Natural killer cell treated with Interleukin-12 subunit alpha and Interleukin-12 subunit beta and Interleukin-15 and Interleukin-18, amount 100 ng/mL, for 72 hours (primary cell): Measurements from ENCODE around the gene ADGB. TPM values are rescaled to one million over a fixed set of nuclear protein-coding genes. Genes with fewer than 3 reads are reported as not detected.
"Not testable (repeated sequence)": the region's sequence is repeated elsewhere in the genome, so short reads cannot be mapped to it uniquely, and the experiment has no call there.

Source experiments
- ATAC-seq, 2 donors: fragments of 150-1000 bp; cut with Tn5 transposase in 1 of 2; sonication (Bioruptor Pico), chemical (Tn5 transposase) in 1 of 2; 2 replicates each; pipeline ENCODE4 v1.10.0; 2021
- DNase-seq: peaks from one replicate; pipeline ENCODE4 v3.0.0; 2022; ENCODE audit warnings: low spot score
- H3K27ac Mint-ChIP-seq, 2 donors: 1 replicate in 1 of 2; 2 replicates in 1 of 2; pipeline ENCODE4 v1.8.0; 2022; ENCODE audit warnings: mixed read lengths in 2 of 2, mild to moderate bottlenecking in 1 of 2, moderate library complexity in 1 of 2
- H3K27me3 Mint-ChIP-seq, 2 donors: 1 replicate in 1 of 2; 2 replicates in 1 of 2; pipeline ENCODE4 v1.8.0; 2022; ENCODE audit warnings: mixed read lengths in 2 of 2
- H3K36me3 Mint-ChIP-seq: one replicate; pipeline ENCODE4 v1.8.0; 2022; ENCODE audit warnings: mixed read lengths
- H3K4me1 Mint-ChIP-seq, 2 donors: 1 replicate in 1 of 2; 2 replicates in 1 of 2; pipeline ENCODE4 v1.8.0; 2022; ENCODE audit warnings: low read depth in 2 of 2, mixed read lengths in 2 of 2, mild to moderate bottlenecking in 1 of 2
- H3K4me3 Mint-ChIP-seq: one replicate; pipeline ENCODE4 v1.8.0; 2022; ENCODE audit warnings: mixed read lengths
- H3K9me3 Mint-ChIP-seq: 2 replicates; pipeline ENCODE4 v1.8.0; 2022; ENCODE audit warnings: mixed read lengths
- total RNA-seq, 2 donors: library from RNA; stranded (reverse); gene quantifications; one replicate each; pipeline ENCODE4 v1.2.3, GENCODE V29; 2022

Gene ADGB
- total RNA-seq, 2 donors from 2014 or later, result not detected

GRCh38 chr6:146793218-146793617 lies 194.4 kb downstream of the ADGB start:
- H3K4me1 Mint-ChIP-seq, DNase-seq, H3K36me3 Mint-ChIP-seq, ATAC-seq, H3K4me3 Mint-ChIP-seq, H3K27ac Mint-ChIP-seq, H3K9me3 Mint-ChIP-seq, H3K27me3 Mint-ChIP-seq: not testable (repeated sequence)

GRCh38 chr6:146795479-146796133 lies 196.8 kb downstream of the ADGB start:
- Mint-ChIP-seq H3K36me3 (no peaks in the 10 kb centered on the region), H3K27ac (no peak overlapping the region), H3K4me3 (no peak overlapping the region), H3K27me3 (no peaks in the 10 kb centered on the region), H3K4me1 (no peaks in the 10 kb centered on the region), H3K9me3 (peaks cover 3% of the 10 kb centered on the region)
- no peak for DNase-seq
- ATAC-seq, result no peak

GRCh38 chr6:146803167-146803566 lies 204.4 kb downstream of the ADGB start:
- H3K27me3 Mint-ChIP-seq, ATAC-seq, H3K36me3 Mint-ChIP-seq, H3K4me1 Mint-ChIP-seq, H3K4me3 Mint-ChIP-seq, H3K27ac Mint-ChIP-seq, DNase-seq, H3K9me3 Mint-ChIP-seq: not testable (repeated sequence)

- no peak overlapping the region for H3K4me3 Mint-ChIP-seq
- H3K4me1 Mint-ChIP-seq, result no peaks in the 10 kb centered on the region
- no peak overlapping the region for H3K27ac Mint-ChIP-seq
- DNase-seq, result no peak
- H3K36me3 Mint-ChIP-seq, result no peaks in the 10 kb centered on the region
- H3K27me3 Mint-ChIP-seq, result peaks cover 0 to 3% of the 10 kb centered on the region in 2 donors
- no peaks in the 10 kb centered on the region for H3K9me3 Mint-ChIP-seq
- ATAC-seq, result no peak
Measured at GRCh38 chr6:146803601-146804000, 204.8 kb downstream of the ADGB start.

- no peak overlapping the region for H3K27ac Mint-ChIP-seq
- H3K4me3 Mint-ChIP-seq, result no peak overlapping the region
- H3K36me3 Mint-ChIP-seq, result no peaks in the 10 kb centered on the region
- ATAC-seq, result no peak
- H3K27me3 Mint-ChIP-seq, result peaks cover 0 to 3% of the 10 kb centered on the region in 2 donors
- no peaks in the 10 kb centered on the region for H3K9me3 Mint-ChIP-seq
- DNase-seq, result no peak
- no peaks in the 10 kb centered on the region for H3K4me1 Mint-ChIP-seq
Measured at GRCh38 chr6:146805546-146806325, 207.0 kb downstream of the ADGB start.

GRCh38 chr6:146809014-146809413 lies 210.2 kb downstream of the ADGB start:
- not testable (repeated sequence) for ATAC-seq, H3K4me1 Mint-ChIP-seq, H3K9me3 Mint-ChIP-seq, DNase-seq, H3K27ac Mint-ChIP-seq, H3K27me3 Mint-ChIP-seq, H3K36me3 Mint-ChIP-seq, H3K4me3 Mint-ChIP-seq

GRCh38 chr6:146812811-146813321 lies 214.1 kb downstream of the ADGB start:
- not testable (repeated sequence) for H3K36me3 Mint-ChIP-seq, H3K4me3 Mint-ChIP-seq, H3K9me3 Mint-ChIP-seq, H3K4me1 Mint-ChIP-seq, H3K27ac Mint-ChIP-seq, DNase-seq, H3K27me3 Mint-ChIP-seq, ATAC-seq

- H3K27me3 Mint-ChIP-seq, result peaks cover 0 to 6% of the 10 kb centered on the region in 2 donors
- DNase-seq, result no peak
- H3K9me3 Mint-ChIP-seq, result peaks cover 4% of the 10 kb centered on the region
- H3K27ac Mint-ChIP-seq, result no peak overlapping the region
- no peaks in the 10 kb centered on the region for H3K36me3 Mint-ChIP-seq
- no peak for ATAC-seq
- H3K4me1 Mint-ChIP-seq, result no peaks in the 10 kb centered on the region
- H3K4me3 Mint-ChIP-seq, result no peak overlapping the region
Measured at GRCh38 chr6:146813554-146813953, 214.8 kb downstream of the ADGB start.

GRCh38 chr6:146814148-146814750 lies 215.5 kb downstream of the ADGB start:
- no peaks in the 10 kb centered on the region for H3K4me1 Mint-ChIP-seq

GRCh38 chr6:146815511-146816462 lies 217.0 kb downstream of the ADGB start:
- DNase-seq, H3K27me3 Mint-ChIP-seq, H3K36me3 Mint-ChIP-seq, ATAC-seq, H3K4me1 Mint-ChIP-seq, H3K9me3 Mint-ChIP-seq, H3K27ac Mint-ChIP-seq, H3K4me3 Mint-ChIP-seq: not testable (repeated sequence)

More at GRCh38 chr6:146814148-146814750, 215.5 kb downstream of the ADGB start:
- Mint-ChIP-seq H3K27me3 (peaks cover 0 to 6% of the 10 kb centered on the region in 2 donors), H3K27ac (no peak overlapping the region), H3K4me3 (no peak overlapping the region), H3K9me3 (peaks cover 4% of the 10 kb centered on the region), H3K36me3 (no peaks in the 10 kb centered on the region)
- ATAC-seq (no peak), DNase-seq (no peak)

- H3K4me3 Mint-ChIP-seq, result no peak overlapping the region
- H3K36me3 Mint-ChIP-seq, result no peaks in the 10 kb centered on the region
- no peaks in the 10 kb centered on the region for H3K9me3 Mint-ChIP-seq
- H3K4me1 Mint-ChIP-seq, result no peaks in the 10 kb centered on the region
- H3K27ac Mint-ChIP-seq, result no peak overlapping the region
- ATAC-seq, result no peak
- H3K27me3 Mint-ChIP-seq, result no peaks in the 10 kb centered on the region
- DNase-seq, result no peak
Measured at GRCh38 chr6:146819596-146820320, 221.0 kb downstream of the ADGB start.

- Mint-ChIP-seq H3K9me3 (peaks cover 3% of the 10 kb centered on the region), H3K27me3 (no peaks in the 10 kb centered on the region)
- ATAC-seq, result no peak
Measured at GRCh38 chr6:146827216-146827928, 228.6 kb downstream of the ADGB start.

More at GRCh38 chr6:146827216-146827928, 228.6 kb downstream of the ADGB start:
- H3K27ac Mint-ChIP-seq, result no peak overlapping the region
- no peaks in the 10 kb centered on the region for H3K36me3 Mint-ChIP-seq
- no peak overlapping the region for H3K4me3 Mint-ChIP-seq
- no peaks in the 10 kb centered on the region for H3K4me1 Mint-ChIP-seq
- no peak for DNase-seq
